ENCODE data around the gene PODXL2.
"Not testable (repeated sequence)": the region's sequence is repeated elsewhere in the genome, so short reads cannot be mapped to it uniquely, and the experiment has no call there.

The PODXL2 gene

GRCh38 chr3:127675651-127676391 is 46.8 kb downstream of the PODXL2 start:
- DNase-seq: no peak

- DNase-seq: no peak
Observed at GRCh38 chr3:127676456-127676855, 47.5 kb downstream of the PODXL2 start.

- no peak for DNase-seq
Observed at GRCh38 chr3:127676921-127677351, 48.0 kb downstream of the PODXL2 start.

GRCh38 chr3:127677541-127678314 is 48.7 kb downstream of the PODXL2 start:
- DNase-seq: no peak

- DNase-seq: no peak
Observed at GRCh38 chr3:127678315-127678599, 49.3 kb downstream of the PODXL2 start.

- no peak for DNase-seq
Observed at GRCh38 chr3:127678611-127679533, 49.9 kb downstream of the PODXL2 start.

GRCh38 chr3:127679534-127680145 is 50.7 kb downstream of the PODXL2 start:
- DNase-seq: no peak

GRCh38 chr3:127680146-127680661 is 51.2 kb downstream of the PODXL2 start:
- DNase-seq: no peak

- DNase-seq: no peak
Observed at GRCh38 chr3:127680798-127681221, 51.8 kb downstream of the PODXL2 start.

GRCh38 chr3:127682175-127682554 is 53.2 kb downstream of the PODXL2 start:
- not testable (repeated sequence) for DNase-seq

- DNase-seq: no peak
Observed at GRCh38 chr3:127682561-127682960, 53.6 kb downstream of the PODXL2 start.

GRCh38 chr3:127684871-127685707 is 56.1 kb downstream of the PODXL2 start:
- no peak for DNase-seq

- DNase-seq: no peak
Observed at GRCh38 chr3:127685708-127686511, 56.9 kb downstream of the PODXL2 start.

- no peak for DNase-seq
Observed at GRCh38 chr3:127686512-127686894, 57.5 kb downstream of the PODXL2 start.

- DNase-seq: no peak
Observed at GRCh38 chr3:127687228-127687737, 58.3 kb downstream of the PODXL2 start.

- no peak for DNase-seq
Observed at GRCh38 chr3:127688022-127688415, 59.0 kb downstream of the PODXL2 start.

- peak; percentile 55 for DNase-seq
Observed at GRCh38 chr3:127688416-127689265, 59.7 kb downstream of the PODXL2 start.

GRCh38 chr3:127689266-127689860 is 60.4 kb downstream of the PODXL2 start:
- DNase-seq: no peak

GRCh38 chr3:127690106-127690505 is 61.1 kb downstream of the PODXL2 start:
- DNase-seq: peak; percentile 88

Measured in fibroblast of skin of back (primary cell).